SU-DHL-6 (cell line): ENCODE results near the gene SCN1A.

Experiments
- CTCF ChIP-seq: fragments of 200-600 bp; sonication (generic); IDR thresholded peaks from one replicate; pipeline ENCODE4 v1.5.1; 2017; ENCODE audit warnings: antibody characterized with exemption, mild to moderate bottlenecking, low read length, moderate library complexity; ENCODE audit not compliant: insufficient read depth, poor library complexity, severe bottlenecking
- EZH2phosphoT487 ChIP-seq: fragments of 200-600 bp; sonication (generic), shearing (Covaris generic); conservative IDR thresholded peaks from 2 replicates; pipeline ENCODE4 v1.6.1; 2018; ENCODE audit warnings: mild to moderate bottlenecking, antibody characterized with exemption, low read length, moderate library complexity, mixed read lengths

GRCh38 chr2:165967746-165968145 is 160.1 kb downstream of the SCN1A start:
- TF ChIP-seq CTCF (no peak), EZH2phosphoT487 (no peak)
